ENCODE results near the gene ATAD1.
A peak's percentile ranks its signal among the peaks of the same experiment; 100 is the strongest.
"Not testable (repeated sequence)": the region's sequence is repeated elsewhere in the genome, so short reads cannot be mapped to it uniquely, and the experiment has no call there.

ATAD1 gene

GRCh38 chr10:87837445-87837844 is 19.4 kb upstream of the ATAD1 start:
- Histone ChIP-seq H4K20me1 (ENCODE audit: control insufficient read depth, insufficient read depth, low read depth, low read length) (no peaks in the 10 kb centered on the region), H3K9me3 (ENCODE audit: control insufficient read depth, insufficient read depth, low read length) (no peaks in the 10 kb centered on the region), H3K4me3 (ENCODE audit: low read length) (no peak overlapping the region), H3F3A (ENCODE audit: control insufficient read depth, insufficient read depth) (no peaks in the 10 kb centered on the region), H3K27ac (ENCODE audit: low read depth, low read length) (no peak overlapping the region), H3K9me2 (replicated peaks; ENCODE audit: control insufficient read depth, low read length) (no peaks in the 10 kb centered on the region), H3K27me3 (ENCODE audit: control insufficient read depth, low read length) (no peaks in the 10 kb centered on the region), H3K4me1 (ENCODE audit: control insufficient read depth, low read length) (peaks cover 9% of the 10 kb centered on the region), H3K36me3 (ENCODE audit: control insufficient read depth, low read length) (no peaks in the 10 kb centered on the region), H3K4me2 (ENCODE audit: low read length) (peak overlapping the region; percentile 18), H3K79me2 (ENCODE audit: control insufficient read depth, low read length) (no peaks in the 10 kb centered on the region)
- TF ChIP-seq CTCF (IDR thresholded peaks at IDR 0.05; ENCODE audit: low read depth, low read length, poor library complexity, severe bottlenecking) (no peak), EZH2phosphoT487 (IDR thresholded peaks at IDR 0.05; ENCODE audit: borderline replicate concordance, low read length) (no peak)

GRCh38 chr10:87836098-87836497 is 18.1 kb upstream of the ATAD1 start:
- no peak overlapping the region for H3K4me3 ChIP-seq (ENCODE audit: low read length)
- H3K9me2 ChIP-seq (replicated peaks; ENCODE audit: control insufficient read depth, low read length), result no peaks in the 10 kb centered on the region
- H3K4me2 ChIP-seq (ENCODE audit: low read length), result no peak overlapping the region
- TF ChIP-seq CTCF (IDR thresholded peaks at IDR 0.05; ENCODE audit: low read depth, low read length, poor library complexity, severe bottlenecking) (no peak), EZH2phosphoT487 (IDR thresholded peaks at IDR 0.05; ENCODE audit: borderline replicate concordance, low read length) (no peak)
- no peaks in the 10 kb centered on the region for H3F3A ChIP-seq (ENCODE audit: control insufficient read depth, insufficient read depth)
- H3K9me3 ChIP-seq (ENCODE audit: control insufficient read depth, insufficient read depth, low read length), result no peaks in the 10 kb centered on the region
- H3K27me3 ChIP-seq (ENCODE audit: control insufficient read depth, low read length), result no peaks in the 10 kb centered on the region
- no peak overlapping the region for H3K27ac ChIP-seq (ENCODE audit: low read depth, low read length)
- no peaks in the 10 kb centered on the region for H3K79me2 ChIP-seq (ENCODE audit: control insufficient read depth, low read length)
- no peaks in the 10 kb centered on the region for H3K36me3 ChIP-seq (ENCODE audit: control insufficient read depth, low read length)
- H4K20me1 ChIP-seq (ENCODE audit: control insufficient read depth, insufficient read depth, low read depth, low read length), result no peaks in the 10 kb centered on the region
- peaks cover 9% of the 10 kb centered on the region for H3K4me1 ChIP-seq (ENCODE audit: control insufficient read depth, low read length)

- H3K36me3 ChIP-seq (ENCODE audit: control insufficient read depth, low read length), result no peaks in the 10 kb centered on the region
- no peaks in the 10 kb centered on the region for H3K9me2 ChIP-seq (replicated peaks; ENCODE audit: control insufficient read depth, low read length)
- no peaks in the 10 kb centered on the region for H3F3A ChIP-seq (ENCODE audit: control insufficient read depth, insufficient read depth)
- H3K9me3 ChIP-seq (ENCODE audit: control insufficient read depth, insufficient read depth, low read length), result no peaks in the 10 kb centered on the region
- H3K4me2 ChIP-seq (ENCODE audit: low read length), result no peak overlapping the region
- H3K4me1 ChIP-seq (ENCODE audit: control insufficient read depth, low read length), result no peaks in the 10 kb centered on the region
- no peak for TF ChIP-seq CTCF (IDR thresholded peaks at IDR 0.05; ENCODE audit: low read depth, low read length, poor library complexity, severe bottlenecking)
- no peak for TF ChIP-seq EZH2phosphoT487 (IDR thresholded peaks at IDR 0.05; ENCODE audit: borderline replicate concordance, low read length)
- no peaks in the 10 kb centered on the region for H3K79me2 ChIP-seq (ENCODE audit: control insufficient read depth, low read length)
- H3K27ac ChIP-seq (ENCODE audit: low read depth, low read length), result no peak overlapping the region
- H3K27me3 ChIP-seq (ENCODE audit: control insufficient read depth, low read length), result no peaks in the 10 kb centered on the region
- H3K4me3 ChIP-seq (ENCODE audit: low read length), result no peak overlapping the region
- no peaks in the 10 kb centered on the region for H4K20me1 ChIP-seq (ENCODE audit: control insufficient read depth, insufficient read depth, low read depth, low read length)
Measured at GRCh38 chr10:87829986-87830729, 12.1 kb upstream of the ATAD1 start.

- not testable (repeated sequence) for H3K4me2 ChIP-seq (ENCODE audit: low read length); H3K9me3 ChIP-seq (ENCODE audit: control insufficient read depth, insufficient read depth, low read length); H3K27ac ChIP-seq (ENCODE audit: low read depth, low read length); H3K27me3 ChIP-seq (ENCODE audit: control insufficient read depth, low read length); H4K20me1 ChIP-seq (ENCODE audit: control insufficient read depth, insufficient read depth, low read depth, low read length); H3K36me3 ChIP-seq (ENCODE audit: control insufficient read depth, low read length); H3K9me2 ChIP-seq (replicated peaks; ENCODE audit: control insufficient read depth, low read length); H3K4me3 ChIP-seq (ENCODE audit: low read length); H3K79me2 ChIP-seq (ENCODE audit: control insufficient read depth, low read length); H3K4me1 ChIP-seq (ENCODE audit: control insufficient read depth, low read length); H3F3A ChIP-seq (ENCODE audit: control insufficient read depth, insufficient read depth)
Measured at GRCh38 chr10:87829051-87829450, 11.0 kb upstream of the ATAD1 start.
